GM19455 (cell line): ENCODE data around the gene COLQ.
"Not testable (repeated sequence)": the region's sequence is repeated elsewhere in the genome, so short reads cannot be mapped to it uniquely, and the experiment has no call there.

Experiments
- ATAC-seq: cut with Tn5 transposase; IDR thresholded peaks from one replicate; pipeline ENCODE4 v1.9.1; 2021; ENCODE audit not compliant: unreplicated experiment

COLQ gene

GRCh38 chr3:15458212-15458780 is 63.2 kb downstream of the COLQ start:
- ATAC-seq: no peak

DNA sequence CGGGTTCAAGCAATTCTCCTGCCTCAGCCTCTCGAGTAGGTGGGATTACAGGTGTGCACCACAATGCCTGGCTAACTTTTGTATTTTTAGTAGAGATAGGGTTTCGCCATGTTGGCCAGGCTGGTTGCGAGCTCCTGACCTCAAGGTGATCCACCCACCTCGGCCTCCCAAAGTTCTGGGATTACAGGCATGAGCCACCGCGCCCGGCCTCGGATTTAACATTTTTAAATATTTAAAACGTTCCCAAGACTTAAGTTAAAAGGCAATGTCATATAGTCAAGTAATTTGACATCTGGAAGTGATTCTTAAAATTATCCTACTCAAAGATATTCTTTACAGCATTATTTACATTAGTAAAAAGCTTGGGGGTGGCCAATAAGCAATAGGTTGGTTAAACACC is 64.6 kb downstream of the COLQ start:
- not testable (repeated sequence) for ATAC-seq

DNA sequence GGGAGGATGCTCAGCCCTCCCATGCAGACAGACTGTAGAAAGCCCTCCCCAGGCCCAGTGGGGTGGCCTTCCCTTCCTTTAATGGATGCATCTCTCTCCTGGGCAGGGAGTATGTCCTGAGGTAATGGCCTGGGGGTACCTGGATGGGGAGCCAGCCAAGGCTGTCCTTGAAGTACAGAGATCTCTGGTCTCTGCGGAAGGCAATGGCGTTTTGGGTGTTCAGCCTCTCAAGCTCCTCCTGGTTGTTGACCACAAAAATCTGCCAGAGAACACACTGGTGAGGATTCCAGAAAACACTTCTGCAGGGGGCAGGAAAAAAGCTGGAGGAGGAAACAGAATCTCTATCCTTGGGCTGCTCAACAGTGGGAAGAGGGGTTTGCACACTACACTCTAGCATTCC is 65.2 kb downstream of the COLQ start:
- ATAC-seq: no peak

DNA sequence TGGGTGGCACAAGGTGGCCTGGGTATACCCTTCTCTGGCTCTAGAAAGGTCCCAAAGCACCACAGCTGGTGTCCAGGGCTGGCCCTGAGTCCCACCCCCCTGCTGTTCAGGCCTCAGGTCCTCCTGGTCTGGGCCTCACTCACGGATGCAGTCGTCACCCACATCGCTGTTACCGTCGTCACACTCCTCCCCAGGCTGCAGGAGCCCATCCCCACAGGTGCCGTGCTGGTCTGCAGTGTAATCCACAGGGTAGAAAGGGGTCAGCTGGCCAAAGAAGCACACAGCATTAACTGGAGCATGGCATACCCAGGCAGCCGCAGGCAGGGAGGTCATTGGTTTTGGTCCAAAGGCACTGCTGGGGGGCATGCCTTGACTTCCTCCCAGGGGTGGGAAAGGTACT is 65.8 kb downstream of the COLQ start:
- ATAC-seq: no peak

GRCh38 chr3:15454965-15455364 is 66.5 kb downstream of the COLQ start:
- ATAC-seq: no peak

DNA sequence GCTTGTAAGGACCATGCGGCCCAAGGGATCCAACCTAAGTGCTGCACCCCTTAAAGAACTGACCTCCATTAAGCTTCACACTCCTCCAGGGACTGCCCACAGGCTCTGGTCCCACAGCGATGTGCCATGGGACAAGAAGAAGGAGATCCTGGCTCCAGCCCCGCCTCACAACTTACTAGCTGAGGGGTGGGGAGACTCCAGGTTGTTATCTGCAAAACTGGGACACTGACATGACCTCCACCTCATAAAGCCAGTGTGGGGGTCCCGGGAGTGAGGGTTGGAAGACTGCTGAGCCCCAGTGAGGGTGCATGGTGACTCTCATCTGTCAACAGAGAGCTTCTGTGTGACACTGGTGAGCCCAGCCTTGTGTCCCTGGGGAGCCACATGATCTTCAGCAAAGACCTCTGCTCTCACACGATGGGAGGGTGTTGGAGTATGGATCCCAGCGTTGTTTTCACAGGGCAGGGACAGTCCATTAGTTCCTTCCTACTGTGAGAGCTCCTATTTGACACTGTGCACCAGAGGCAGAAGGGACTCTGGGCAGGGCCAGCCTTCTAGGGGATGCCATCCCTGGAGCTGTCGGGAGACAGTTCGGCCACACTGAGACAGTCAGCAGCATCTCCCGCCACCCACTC is 67.4 kb downstream of the COLQ start:
- no peak for ATAC-seq

GRCh38 chr3:15453501-15453900 is 68.0 kb downstream of the COLQ start:
- ATAC-seq: no peak

- no peak for ATAC-seq
Measured at GRCh38 chr3:15452961-15453360, 68.5 kb downstream of the COLQ start.

GRCh38 chr3:15452156-15452555 is 69.3 kb downstream of the COLQ start:
- no peak for ATAC-seq

DNA sequence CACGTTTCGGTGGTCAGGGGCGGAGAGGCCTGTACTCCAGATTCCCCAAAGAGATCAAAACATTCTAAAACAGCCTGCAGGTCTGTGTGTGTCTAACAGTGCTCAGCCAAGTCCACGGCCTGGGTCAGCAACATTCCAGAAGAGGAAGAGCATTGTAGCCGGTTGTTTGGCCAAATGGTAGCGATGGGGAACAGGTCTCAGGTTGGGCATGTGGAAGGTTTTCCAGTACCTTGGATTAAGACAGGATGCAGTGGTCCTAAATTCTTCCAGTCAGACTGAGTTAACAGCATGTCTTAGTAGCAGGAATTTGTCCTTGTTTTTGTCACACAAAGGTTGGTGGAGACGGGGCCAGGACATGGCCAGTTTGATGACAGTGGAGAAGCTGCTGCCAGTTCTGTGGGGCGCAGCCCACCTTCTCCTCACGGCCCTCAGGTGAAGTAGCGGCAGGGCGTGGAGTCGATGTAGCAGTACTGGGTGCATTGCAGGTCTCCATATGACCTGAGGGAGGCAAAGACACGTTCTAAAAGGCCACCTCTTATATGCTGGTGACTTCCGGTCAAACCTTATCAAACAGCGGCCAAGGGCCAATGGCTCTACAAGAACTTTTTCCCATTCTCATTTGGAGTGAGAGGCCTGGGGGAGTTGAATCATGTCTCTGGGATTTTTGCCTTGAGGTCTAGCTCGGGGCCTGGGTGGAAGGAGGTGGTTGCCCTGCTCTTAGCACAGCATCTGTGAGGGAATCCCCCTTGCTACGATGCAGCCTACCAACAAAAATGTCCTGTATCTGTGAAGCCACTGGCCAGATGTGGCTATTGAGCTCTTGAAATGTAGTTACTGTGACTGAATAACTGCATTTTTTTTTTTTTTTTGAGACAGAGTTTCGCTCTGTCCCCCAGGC is 70.0 kb downstream of the COLQ start:
- ATAC-seq: no peak

DNA sequence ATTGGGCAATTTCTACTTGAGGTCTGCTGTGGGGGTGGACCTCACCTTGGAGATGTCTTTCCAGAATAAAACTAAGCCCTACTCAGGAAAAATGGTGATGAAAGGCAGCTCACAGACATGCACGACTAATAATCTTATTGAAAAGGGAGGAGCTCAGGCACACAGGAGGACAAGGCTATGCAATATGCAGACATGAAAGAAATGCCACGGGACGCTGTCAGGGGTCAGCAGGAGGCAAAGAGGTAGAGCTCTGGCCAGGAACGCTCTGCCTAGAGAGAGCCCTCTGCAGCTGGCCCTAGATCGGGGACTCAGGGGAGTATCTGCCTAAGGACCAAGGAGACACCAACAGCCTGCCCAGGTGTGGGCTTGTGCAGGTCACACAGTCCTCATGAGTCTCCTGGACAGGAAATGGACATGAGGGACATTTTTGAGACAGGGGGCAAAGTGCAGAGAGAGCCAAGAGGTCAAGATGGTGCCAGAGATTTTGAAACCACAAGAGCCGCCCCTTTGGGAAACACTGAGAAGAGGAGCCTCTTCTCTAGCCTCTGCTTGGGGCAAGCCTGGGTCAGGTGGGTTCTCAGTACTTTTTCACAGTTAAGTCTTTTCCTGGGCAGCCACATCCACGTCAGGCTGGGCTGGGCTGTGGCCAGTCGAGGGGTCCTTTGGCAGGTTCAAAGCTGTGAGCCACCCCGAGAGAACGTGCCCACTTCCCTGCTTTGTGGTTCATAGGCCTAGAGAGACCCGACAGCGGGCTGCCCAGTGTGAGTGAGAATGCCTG is 70.9 kb downstream of the COLQ start:
- ATAC-seq: no peak

DNA sequence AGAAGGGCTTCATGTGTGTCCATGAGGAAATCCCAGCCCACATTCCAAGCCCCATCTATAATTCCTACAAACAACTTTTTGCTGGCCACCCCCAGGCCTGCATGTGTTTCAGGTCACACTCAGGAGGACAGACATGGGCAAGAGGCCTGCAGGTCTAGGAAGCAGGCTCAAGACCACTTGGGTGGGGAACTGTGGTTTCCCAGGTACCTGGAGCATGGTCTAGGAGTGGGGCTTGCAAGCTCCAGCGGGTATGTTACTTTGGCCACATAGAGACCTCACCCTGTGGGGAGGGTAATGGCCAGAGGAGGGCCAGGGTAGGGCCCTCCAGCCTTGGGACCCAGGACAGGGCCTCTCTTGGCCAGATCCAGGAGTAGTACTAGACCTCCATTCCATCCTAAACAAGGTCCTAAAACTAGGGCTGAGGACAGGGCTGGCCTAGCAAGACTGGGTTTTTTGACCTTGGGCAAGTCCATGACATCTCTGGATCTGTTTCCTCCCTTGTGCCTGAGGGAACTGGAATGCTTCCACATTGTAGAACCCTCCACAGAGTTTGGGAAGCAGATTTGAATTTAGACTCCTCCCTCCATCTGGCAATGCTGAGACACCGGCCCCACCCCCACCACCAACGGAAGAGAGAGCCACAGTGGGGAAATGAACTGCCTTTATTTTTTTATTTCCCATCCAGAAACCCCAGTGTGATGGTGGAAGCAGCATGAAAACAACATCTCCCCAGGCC is 71.8 kb downstream of the COLQ start:
- no peak for ATAC-seq

GRCh38 chr3:15443826-15444524 is 77.5 kb downstream of the COLQ start:
- no peak for ATAC-seq

DNA sequence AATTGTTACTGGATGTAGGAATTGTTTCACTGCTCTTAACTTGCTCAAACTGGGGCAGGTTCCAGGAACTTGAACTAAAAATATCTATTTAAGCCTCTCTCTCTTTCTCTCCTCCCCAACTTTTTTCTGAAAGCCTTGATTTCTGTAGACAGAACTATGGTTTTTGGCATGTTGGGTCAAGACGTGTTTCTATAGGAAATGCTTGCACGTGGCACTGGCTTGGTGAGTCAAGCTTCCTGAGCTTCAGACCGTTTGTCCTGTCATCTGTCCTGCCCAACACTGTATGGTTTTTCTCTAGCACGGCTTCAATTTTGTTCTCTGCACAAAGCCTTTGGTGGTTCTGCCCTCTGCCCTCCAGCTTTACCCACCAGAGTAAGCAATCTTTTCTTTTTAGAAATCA is 80.6 kb downstream of the COLQ start:
- no peak for ATAC-seq

GRCh38 chr3:15439476-15439875 is 82.0 kb downstream of the COLQ start:
- no peak for ATAC-seq

DNA sequence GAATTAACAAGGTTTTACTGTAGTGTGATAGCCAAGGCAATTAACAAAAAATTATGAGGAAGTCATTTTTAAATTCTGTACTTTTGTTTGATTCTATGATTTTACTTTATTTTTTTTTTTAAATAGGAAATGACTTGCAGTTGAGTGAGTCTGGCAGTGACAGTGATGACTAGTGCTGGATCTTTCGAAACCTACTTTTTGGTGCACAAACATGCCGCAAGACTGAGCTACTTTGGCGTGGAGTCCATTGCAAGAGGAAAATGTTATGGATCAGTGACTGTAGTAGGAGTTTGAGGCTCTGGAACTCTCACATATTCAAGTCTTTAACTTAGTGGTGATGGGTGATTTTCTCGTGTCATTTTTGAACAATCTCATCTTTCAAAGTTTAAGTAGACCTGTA is 82.5 kb downstream of the COLQ start:
- ATAC-seq: no peak

DNA sequence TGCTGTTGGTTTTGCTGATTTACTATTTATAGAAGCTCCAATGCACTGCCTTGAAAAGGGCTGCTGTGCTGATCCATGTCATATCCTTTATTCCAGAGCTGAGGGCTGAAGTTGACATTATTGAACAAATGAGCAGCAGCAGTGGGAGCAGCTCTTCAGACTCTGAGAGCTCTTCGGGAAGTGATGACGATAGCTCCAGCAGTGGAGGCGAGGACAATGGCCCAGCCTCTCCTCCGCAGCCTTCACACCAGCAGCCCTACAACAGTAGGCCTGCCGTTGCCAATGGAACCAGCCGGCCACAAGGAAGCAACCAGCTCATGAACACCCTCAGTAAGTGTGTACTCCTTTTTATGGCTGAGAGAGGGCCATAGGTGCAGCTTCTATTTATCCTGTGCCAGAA is 85.3 kb downstream of the COLQ start:
- no peak for ATAC-seq

DNA sequence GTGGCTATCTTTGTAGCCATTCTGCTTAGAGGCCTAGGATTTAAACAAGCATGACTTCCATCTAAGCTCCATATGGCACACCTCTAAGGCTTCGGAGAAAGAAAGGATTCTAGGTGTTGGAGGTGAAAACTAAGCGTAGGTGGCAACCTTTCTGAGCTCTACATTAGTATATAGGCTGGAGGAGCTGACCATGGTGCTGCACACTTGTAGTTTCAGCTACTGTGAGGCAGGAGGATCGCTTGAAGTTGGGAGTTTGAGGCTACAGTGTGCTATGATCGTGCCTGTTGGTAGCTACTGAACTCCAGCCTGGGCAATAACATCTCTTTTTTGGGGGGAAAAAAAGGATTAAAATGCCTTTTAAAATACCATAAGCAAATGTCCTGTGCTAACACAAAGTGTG is 86.8 kb downstream of the COLQ start:
- ATAC-seq: no peak

DNA sequence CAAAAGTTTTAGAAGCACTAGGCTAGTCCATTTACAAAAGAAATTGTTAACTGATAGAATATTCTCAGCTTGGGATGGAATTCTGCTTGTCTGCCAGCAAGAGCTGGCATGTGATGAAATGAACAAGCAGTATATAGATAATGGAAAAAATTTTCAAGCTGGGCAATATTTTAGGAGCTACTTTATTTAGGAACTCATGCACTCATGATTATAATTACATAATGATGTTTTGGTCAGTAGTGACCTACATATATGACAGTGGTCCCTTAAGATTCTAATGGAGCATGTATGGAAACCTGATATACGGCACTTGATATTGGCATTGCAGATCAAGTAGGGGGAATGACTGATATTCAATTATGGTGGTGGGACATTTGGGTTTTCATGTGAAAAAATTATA is 88.0 kb downstream of the COLQ start:
- ATAC-seq: no peak

DNA sequence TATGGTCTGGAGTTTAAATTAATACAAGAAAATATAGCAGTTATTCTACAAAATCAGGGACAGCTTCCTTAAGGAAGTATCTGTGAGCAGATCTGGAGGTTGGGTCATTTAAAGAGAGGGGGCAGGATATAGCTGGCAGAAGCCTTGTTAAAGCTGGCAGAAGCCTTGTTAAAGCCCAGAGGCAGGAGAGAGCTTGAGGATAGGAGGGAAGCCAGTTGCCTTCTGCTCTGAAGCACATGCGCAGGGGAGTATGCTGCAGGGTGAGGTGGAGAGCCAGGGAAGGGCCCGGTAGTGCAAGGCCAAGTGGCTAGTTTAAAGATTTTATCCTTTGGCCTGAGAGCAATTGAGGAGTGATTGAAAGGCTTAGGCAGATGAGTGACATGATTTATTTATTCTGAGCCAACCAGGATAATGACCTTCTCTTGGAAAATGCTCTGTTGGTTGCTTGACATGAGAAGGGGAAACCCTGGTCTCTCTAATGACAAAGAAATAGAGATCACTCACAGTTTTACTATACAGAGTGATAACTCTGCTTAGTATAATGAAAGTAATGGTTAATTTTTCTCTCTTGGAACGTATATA is 90.2 kb downstream of the COLQ start:
- ATAC-seq: no peak
